Aorta (tissue), 5 donors: ENCODE data around the gene RTCA. TPM values are rescaled to one million over a fixed set of nuclear protein-coding genes. Genes with fewer than 3 reads are reported as not detected.

ENCODE experiments used
- ATAC-seq: fragments of 200-7000 bp; cut with Tn5 transposase; one replicate; pipeline ENCODE4 v1.9.1; 2022; ENCODE audit warnings: moderate library complexity; ENCODE audit not compliant: low FRiP score
- DNase-seq, 2 donors: peaks; one replicate each; pipeline ENCODE4 v3.0.0-alpha.2; 2020
- H3K27ac ChIP-seq, 2 donors: one replicate each; pipeline ENCODE4 v1.5.1; 2013; ENCODE audit warnings: low read length in 2 of 2, mild to moderate bottlenecking in 2 of 2, moderate library complexity in 2 of 2, control low read depth in 1 of 2, inconsistent platforms in 1 of 2, low read depth in 1 of 2
- H3K27me3 ChIP-seq, 2 donors: one replicate each; pipeline ENCODE4 v1.6.1; 2013; ENCODE audit warnings: control low read depth in 1 of 2, low read length in 1 of 2, mild to moderate bottlenecking in 1 of 2, moderate library complexity in 1 of 2; ENCODE audit not compliant: insufficient read depth in 2 of 2, control insufficient read depth in 1 of 2
- H3K36me3 ChIP-seq, 2 donors: one replicate each; pipeline ENCODE4 v1.6.1; 2013; ENCODE audit warnings: control low read depth in 1 of 2, low read length in 1 of 2, mild to moderate bottlenecking in 1 of 2; ENCODE audit not compliant: insufficient read depth in 2 of 2, control insufficient read depth in 1 of 2
- H3K4me1 ChIP-seq, 2 donors: one replicate each; pipeline ENCODE4 v1.6.1; 2013; ENCODE audit warnings: low read length in 2 of 2, control low read depth in 1 of 2, mild to moderate bottlenecking in 1 of 2, moderate library complexity in 1 of 2; ENCODE audit not compliant: insufficient read depth in 2 of 2, control insufficient read depth in 1 of 2
- H3K4me3 ChIP-seq, 2 donors: one replicate each; pipeline ENCODE4 v1.5.1; 2013; ENCODE audit warnings: low read length in 2 of 2, control low read depth in 1 of 2, mild to moderate bottlenecking in 1 of 2
- H3K9me3 ChIP-seq: one replicate; pipeline ENCODE4 v1.6.1; 2013; ENCODE audit warnings: mild to moderate bottlenecking, low read length; ENCODE audit not compliant: control insufficient read depth
- WGBS, 2 donors: extraction: QIAGEN DNeasy Blood & Tissue Kit; methylation state at CpG; one replicate each; pipeline ENCODE4 v1.1.7; 2013; 5-methylcytosine and 5-hydroxymethylcytosine counted together
- intact Hi-C, 2 donors: fragments of 100-400 bp; cut with DNase I; formaldehyde crosslinking; loops; one replicate each; pipeline versions ENCODE4 v1.14.2 to v1.15.0; 2022
- polyA plus RNA-seq, 2 donors: library from polyadenylated mRNA; stranded (reverse); fragments of 200-250 nt; gene quantifications; one replicate each; pipeline ENCODE4 v1.2.3, GENCODE V29; 2013
- total RNA-seq, 2 donors: library from RNA; stranded (reverse); fragmentation: NEBNext Ultra II Directional; extraction: Animal tissue kit (Norgen Biotek cat#: 25700); gene quantifications; one replicate each; pipeline ENCODE4 v1.2.1, GENCODE V29; 2021
- donor health status: healthy with polysubstance abuse.
- donor health status: Bipolar disorder and iron deficiency.
- donor health status: DM: no; HTN: no; CAD: no.
- donor health status: DM: no; HTN: no; CAD: no.
- donor health status: DM: yes; HTN: yes; CAD: no.

RTCA gene
- total and polyA plus RNA-seq, 4 donors = 22.2 to 26.6 (median 23.3) TPM

- no peak for ATAC-seq
- Histone ChIP-seq H3K27me3 (no peaks in the 10 kb centered on the region), H3K4me3 (peak overlapping the region; percentile 89 to 92), H3K36me3 (peaks cover 3 to 6% of the 10 kb centered on the region in 2 donors), H3K27ac (peak overlapping the region in 1 of 2 donors; percentile 30), H3K4me1 (peaks cover 0 to 6% of the 10 kb centered on the region in 2 donors), H3K9me3 (no peaks in the 10 kb centered on the region)
- DNase-seq = no peak
- intact Hi-C loops = loop anchor here in 1 of 2 donors (2.0 to 10.0 kb wide), 2 partner anchors 18 to 132 kb away; partner anchors contain the start of genes DBT, SASS6 and TRMT13
- 1% methylated on average over 8 of the region's 8 CpGs for WGBS, 2 donors
These were observed 725 bp downstream of the RTCA start for GRCh38 chr1:100266741-100267140.

GRCh38 chr1:100267284-100267683, 1.3 kb downstream of the RTCA start:
- Histone ChIP-seq H3K36me3 (peaks cover 3 to 7% of the 10 kb centered on the region in 2 donors), H3K27ac (no peak overlapping the region), H3K9me3 (no peaks in the 10 kb centered on the region), H3K4me1 (peaks cover 0 to 6% of the 10 kb centered on the region in 2 donors), H3K4me3 (peak overlapping the region in 1 of 2 donors; percentile 89), H3K27me3 (no peaks in the 10 kb centered on the region)
- WGBS, 2 donors = 71 to 88% methylated on average over 1 of the region's 1 CpG
- ATAC-seq (no peak), DNase-seq (no peak)
- intact Hi-C loops = loop anchor here in 1 of 2 donors (2.0 to 10.0 kb wide), 2 partner anchors 18 to 132 kb away; partner anchors contain the start of genes DBT, SASS6 and TRMT13

- H3K27me3 ChIP-seq = no peaks in the 10 kb centered on the region
- intact Hi-C loops = loop anchor here in 1 of 2 donors (10.0 kb wide), 1 partner anchor 133 kb away; the partner anchor contains the start of genes SASS6 and TRMT13
- no peak overlapping the region for H3K4me3 ChIP-seq
- ATAC-seq (no peak), DNase-seq (no peak)
- H3K27ac ChIP-seq = no peak overlapping the region
- peaks cover 0 to 6% of the 10 kb centered on the region in 2 donors for H3K4me1 ChIP-seq
- peaks cover 3 to 7% of the 10 kb centered on the region in 2 donors for H3K36me3 ChIP-seq
- WGBS, 2 donors = 96 to 97% methylated on average over 4 of the region's 4 CpGs
- no peaks in the 10 kb centered on the region for H3K9me3 ChIP-seq
These were observed 2.2 kb downstream of the RTCA start for GRCh38 chr1:100268202-100268601.

GRCh38 chr1:100277866-100278265, 11.8 kb downstream of the RTCA start:
- DNase-seq (no peak), ATAC-seq (no peak)
- Histone ChIP-seq H3K27ac (no peak overlapping the region), H3K27me3 (no peaks in the 10 kb centered on the region), H3K36me3 (peaks cover 0 to 5% of the 10 kb centered on the region in 2 donors), H3K9me3 (no peaks in the 10 kb centered on the region), H3K4me1 (no peaks in the 10 kb centered on the region), H3K4me3 (no peak overlapping the region)
- WGBS, 2 donors = 67 to 70% methylated on average over 1 of the region's 1 CpG
- intact Hi-C loops = no loop called here

GRCh38 chr1:100279358-100279923, 13.4 kb downstream of the RTCA start:
- no peaks in the 10 kb centered on the region for H3K4me1 ChIP-seq
- no peak overlapping the region for H3K4me3 ChIP-seq
- DNase-seq (no peak), ATAC-seq (no peak)
- H3K36me3 ChIP-seq = peaks cover 0 to 5% of the 10 kb centered on the region in 2 donors
- H3K27me3 ChIP-seq = no peaks in the 10 kb centered on the region
- intact Hi-C loops = no loop called here
- WGBS, 2 donors = 65 to 67% methylated on average over 3 of the region's 3 CpGs
- no peak overlapping the region for H3K27ac ChIP-seq
- H3K9me3 ChIP-seq = no peaks in the 10 kb centered on the region

GRCh38 chr1:100279954-100280682, 14.1 kb downstream of the RTCA start:
- Histone ChIP-seq H3K27me3 (no peaks in the 10 kb centered on the region), H3K27ac (no peak overlapping the region), H3K36me3 (peaks cover 0 to 5% of the 10 kb centered on the region in 2 donors), H3K4me1 (no peaks in the 10 kb centered on the region), H3K9me3 (no peaks in the 10 kb centered on the region), H3K4me3 (no peak overlapping the region)
- 65 to 70% methylated on average over 2 of the region's 2 CpGs for WGBS, 2 donors
- no peak for DNase-seq
- ATAC-seq = no peak
- intact Hi-C loops = no loop called here

GRCh38 chr1:100284591-100284990, 18.6 kb downstream of the RTCA start:
- Histone ChIP-seq H3K27me3 (no peaks in the 10 kb centered on the region), H3K27ac (no peak overlapping the region), H3K9me3 (no peaks in the 10 kb centered on the region), H3K4me1 (no peaks in the 10 kb centered on the region), H3K4me3 (no peak overlapping the region), H3K36me3 (no peaks in the 10 kb centered on the region)
- DNase-seq = no peak
- intact Hi-C loops = no loop called here
- no peak for ATAC-seq
- 94 to 99% methylated on average over 5 of the region's 5 CpGs for WGBS, 2 donors

- H3K4me3 ChIP-seq = no peak overlapping the region
- intact Hi-C loops = no loop called here
- no peaks in the 10 kb centered on the region for H3K36me3 ChIP-seq
- DNase-seq (no peak), ATAC-seq (no peak)
- H3K9me3 ChIP-seq = no peaks in the 10 kb centered on the region
- H3K4me1 ChIP-seq = no peaks in the 10 kb centered on the region
- WGBS, 2 donors = 98 to 100% methylated on average over 3 of the region's 3 CpGs
- H3K27me3 ChIP-seq = no peaks in the 10 kb centered on the region
- H3K27ac ChIP-seq = no peak overlapping the region
These were observed 21.1 kb downstream of the RTCA start for GRCh38 chr1:100287162-100287561.

- intact Hi-C loops = no loop called here
- no peak overlapping the region for H3K27ac ChIP-seq
These were observed 24.3 kb downstream of the RTCA start for GRCh38 chr1:100290291-100290690.

More at GRCh38 chr1:100290291-100290690, 24.3 kb downstream of the RTCA start:
- H3K36me3 ChIP-seq = no peaks in the 10 kb centered on the region
- ATAC-seq (no peak), DNase-seq (no peak)
- no peaks in the 10 kb centered on the region for H3K9me3 ChIP-seq
- no peaks in the 10 kb centered on the region for H3K4me1 ChIP-seq
- H3K4me3 ChIP-seq = no peak overlapping the region
- 86 to 91% methylated on average over 2 of the region's 2 CpGs for WGBS, 2 donors
- H3K27me3 ChIP-seq = no peaks in the 10 kb centered on the region
